Prostate gland (tissue), 2 donors: ENCODE measurements around the gene ACTR3.

Source experiments
- CTCF ChIP-seq, 4 experiments: fragments of 200-600 bp in 2 of 4; fragments of 450-650 bp in 2 of 4; sonication (generic) in 2 of 4; IDR thresholded peaks; 1 replicate in 3 of 4; 2 replicates in 1 of 4; pipeline ENCODE4 v1.5.1; 2016 to 2019; ENCODE audit warnings: antibody characterized with exemption in 4 of 4, mild to moderate bottlenecking in 2 of 4, moderate library complexity in 2 of 4
- POLR2A ChIP-seq: fragments of 450-650 bp; IDR thresholded peaks from one replicate; pipeline ENCODE4 v1.6.1; 2016; ENCODE audit warnings: antibody characterized with exemption, mild to moderate bottlenecking
- POLR2AphosphoS5 ChIP-seq: sonication (generic); formaldehyde crosslinking; IDR thresholded peaks from one replicate; pipeline ENCODE4 v1.6.1; 2017; ENCODE audit warnings: antibody characterized with exemption

DNA sequence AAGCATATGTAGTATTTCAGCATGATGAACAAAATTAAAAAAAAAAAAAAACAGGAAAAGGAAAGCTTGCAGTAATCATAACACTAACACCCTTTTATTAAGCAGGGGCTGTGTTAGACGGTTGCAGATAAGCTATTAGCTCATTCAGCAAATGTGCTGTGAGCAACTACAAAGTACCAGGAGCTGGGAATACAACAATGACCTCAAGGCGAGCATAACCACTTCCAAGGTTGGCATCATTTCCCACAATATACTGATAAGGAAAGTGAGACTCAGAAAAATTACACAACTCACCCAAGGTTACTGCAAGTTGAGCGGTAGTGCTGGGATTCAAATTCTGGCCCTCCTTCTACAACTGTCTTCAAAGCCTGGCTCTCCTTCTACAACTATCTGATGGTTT, 38.2 kb upstream of the ACTR3 start:
- TF ChIP-seq CTCF (IDR thresholded peaks at IDR 0.05) (no peak), POLR2AphosphoS5 (no peak), POLR2A (no peak)
